ENCODE data around the gene LIN7A.

Gene LIN7A

GRCh38 chr12:80937391-80938238, at the start of gene LIN7A:
Gene LIN7A, minus strand, starts transcription at chr12:80937934. Its CDS starts 212 bp downstream, at chr12:80937722.
- no peak for DNase-seq (ENCODE audit: extremely low read depth in 1 of 2, low read depth in 1 of 2)

GRCh38 chr12:80986224-80986623, 48.5 kb upstream of the LIN7A start:
- no peak for DNase-seq (ENCODE audit: extremely low read depth in 1 of 2, low read depth in 1 of 2)

- DNase-seq (ENCODE audit: extremely low read depth in 1 of 2, low read depth in 1 of 2): no peak
Observed at GRCh38 chr12:80979816-80980215, 42.1 kb upstream of the LIN7A start.

- DNase-seq (ENCODE audit: extremely low read depth in 1 of 2, low read depth in 1 of 2): no peak
Observed at GRCh38 chr12:80979251-80979650, 41.5 kb upstream of the LIN7A start.

GRCh38 chr12:80977346-80977745, 39.6 kb upstream of the LIN7A start:
- DNase-seq (ENCODE audit: extremely low read depth in 1 of 2, low read depth in 1 of 2): no peak

GRCh38 chr12:80968326-80968725, 30.6 kb upstream of the LIN7A start:
- no peak for DNase-seq (ENCODE audit: extremely low read depth in 1 of 2, low read depth in 1 of 2)

DNA sequence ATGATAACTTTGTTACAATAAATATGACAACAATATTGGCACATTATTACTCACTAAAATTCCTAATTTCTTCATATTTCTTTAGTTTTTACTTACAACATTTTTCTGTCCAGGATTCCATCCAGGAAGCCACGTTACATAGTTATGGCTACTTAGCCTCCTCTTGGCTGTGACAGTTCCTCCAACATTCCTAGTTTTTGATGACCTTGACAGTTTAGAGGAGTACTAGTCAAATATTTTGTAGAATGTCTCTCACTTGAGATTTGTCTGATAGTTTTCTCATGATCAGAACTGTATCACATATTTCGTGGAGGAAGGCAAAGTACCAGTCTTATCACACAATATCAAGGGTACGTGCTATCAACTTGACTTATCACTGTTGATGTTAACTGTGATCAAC, 29.8 kb upstream of the LIN7A start:
- no peak for DNase-seq (ENCODE audit: extremely low read depth in 1 of 2, low read depth in 1 of 2)

- no peak for DNase-seq (ENCODE audit: extremely low read depth in 1 of 2, low read depth in 1 of 2)
Observed at GRCh38 chr12:80966001-80966400, 28.3 kb upstream of the LIN7A start.

DNA sequence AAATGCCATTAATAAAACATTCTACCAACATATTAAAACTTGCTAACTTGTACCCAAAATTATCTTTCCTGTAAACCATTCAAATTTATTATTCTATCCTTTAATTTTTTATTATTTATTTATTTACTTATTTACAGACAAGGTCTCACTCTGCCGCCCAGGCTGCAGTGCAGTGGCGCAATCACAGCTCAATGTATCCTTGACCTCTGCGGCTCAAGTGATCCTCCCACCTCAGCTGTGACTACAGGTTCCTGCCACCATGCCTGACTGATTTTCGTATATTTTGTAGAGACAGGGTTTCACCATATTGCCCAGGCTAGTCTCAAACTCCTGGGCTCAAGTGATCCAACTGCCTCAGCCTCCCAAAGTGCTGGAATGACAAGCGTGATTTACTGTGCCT, 20.4 kb upstream of the LIN7A start:
- DNase-seq (ENCODE audit: extremely low read depth in 1 of 2, low read depth in 1 of 2): no peak

GRCh38 chr12:80954857-80955520, 17.3 kb upstream of the LIN7A start:
- DNase-seq (ENCODE audit: extremely low read depth in 1 of 2, low read depth in 1 of 2): no peak

DNA sequence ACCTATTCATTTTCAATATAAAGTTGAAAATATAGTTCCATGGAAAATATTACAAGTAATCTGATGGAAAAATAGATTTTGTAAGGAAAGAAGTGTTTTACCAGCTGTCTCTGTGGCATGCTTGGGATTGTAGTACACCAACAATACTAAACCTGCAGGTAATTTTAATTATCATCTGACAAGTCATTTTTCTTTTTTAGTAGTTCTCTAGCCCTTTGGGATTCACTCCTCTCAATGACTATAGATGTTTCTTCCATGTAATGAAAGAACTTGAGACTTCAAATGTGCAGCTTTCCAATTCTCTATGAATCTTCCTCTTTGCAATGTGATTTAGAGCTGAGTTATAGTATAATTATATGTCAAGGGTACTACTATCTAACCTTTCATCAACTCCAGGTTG, 14.7 kb upstream of the LIN7A start:
- no peak for DNase-seq (ENCODE audit: extremely low read depth in 1 of 2, low read depth in 1 of 2)

DNA sequence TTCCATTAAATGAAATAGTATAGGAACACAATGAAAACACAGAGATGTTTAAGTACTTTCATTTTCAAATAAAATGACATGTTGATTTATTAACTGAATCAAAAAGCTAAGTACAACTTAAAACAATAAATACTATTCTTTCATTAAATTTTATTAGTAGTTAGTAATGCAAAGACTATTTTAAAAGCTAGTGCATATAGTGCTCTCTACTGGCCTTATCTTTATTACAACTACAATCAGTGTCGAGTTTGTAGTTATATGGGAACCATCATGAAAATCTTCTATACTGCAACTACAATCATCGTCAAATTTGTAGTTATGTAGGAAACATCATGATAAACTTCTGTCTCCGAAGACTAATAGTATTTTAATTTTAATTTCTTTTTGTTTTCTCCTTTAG, 8.9 kb upstream of the LIN7A start:
- DNase-seq (ENCODE audit: extremely low read depth in 1 of 2, low read depth in 1 of 2): no peak

- DNase-seq (ENCODE audit: extremely low read depth in 1 of 2, low read depth in 1 of 2): no peak
Observed at GRCh38 chr12:80943338-80943737, 5.6 kb upstream of the LIN7A start.

DNA sequence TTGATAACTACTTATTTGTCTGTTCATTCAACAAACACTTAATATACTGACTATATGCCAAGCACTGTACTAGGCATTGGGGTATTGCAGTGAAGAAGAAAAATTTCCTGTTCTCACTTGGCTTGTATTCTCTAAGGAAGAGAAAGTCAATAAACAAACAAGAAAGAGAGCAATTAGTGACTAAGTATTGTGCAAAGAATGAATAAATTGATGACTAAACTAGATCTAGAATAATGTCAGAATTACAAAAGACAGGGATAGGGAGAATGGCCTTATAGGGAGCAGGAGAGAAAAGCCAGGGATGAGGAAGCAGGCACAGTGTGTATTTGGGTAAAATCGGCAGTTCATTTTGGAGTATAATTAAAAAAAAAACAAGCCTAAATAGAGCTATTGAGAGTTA, 4.2 kb upstream of the LIN7A start:
- no peak for DNase-seq (ENCODE audit: extremely low read depth in 1 of 2, low read depth in 1 of 2)

GRCh38 chr12:80939231-80939950, 1.7 kb upstream of the LIN7A start:
- no peak for DNase-seq (ENCODE audit: extremely low read depth in 1 of 2, low read depth in 1 of 2)

DNA sequence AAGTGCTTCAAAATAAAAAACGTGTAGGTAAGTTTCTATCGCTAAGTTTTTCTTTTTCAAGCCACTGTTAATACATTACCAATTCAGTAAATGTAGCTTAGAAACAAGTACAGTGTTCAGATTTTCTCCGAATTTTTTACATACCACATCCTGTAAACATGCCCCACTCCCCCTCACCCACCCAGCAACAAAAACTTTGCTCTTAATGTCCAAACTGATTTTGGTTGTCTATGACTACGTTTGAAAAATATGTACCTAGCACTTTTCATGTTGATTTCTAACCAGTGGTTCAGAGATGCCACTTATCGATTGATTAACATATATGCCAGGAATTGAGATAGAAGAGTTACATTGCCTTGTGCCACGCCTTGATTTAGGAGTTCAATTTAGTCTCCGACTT, 663 bp upstream of the LIN7A start:
- DNase-seq (ENCODE audit: extremely low read depth in 1 of 2, low read depth in 1 of 2): no peak

DNA sequence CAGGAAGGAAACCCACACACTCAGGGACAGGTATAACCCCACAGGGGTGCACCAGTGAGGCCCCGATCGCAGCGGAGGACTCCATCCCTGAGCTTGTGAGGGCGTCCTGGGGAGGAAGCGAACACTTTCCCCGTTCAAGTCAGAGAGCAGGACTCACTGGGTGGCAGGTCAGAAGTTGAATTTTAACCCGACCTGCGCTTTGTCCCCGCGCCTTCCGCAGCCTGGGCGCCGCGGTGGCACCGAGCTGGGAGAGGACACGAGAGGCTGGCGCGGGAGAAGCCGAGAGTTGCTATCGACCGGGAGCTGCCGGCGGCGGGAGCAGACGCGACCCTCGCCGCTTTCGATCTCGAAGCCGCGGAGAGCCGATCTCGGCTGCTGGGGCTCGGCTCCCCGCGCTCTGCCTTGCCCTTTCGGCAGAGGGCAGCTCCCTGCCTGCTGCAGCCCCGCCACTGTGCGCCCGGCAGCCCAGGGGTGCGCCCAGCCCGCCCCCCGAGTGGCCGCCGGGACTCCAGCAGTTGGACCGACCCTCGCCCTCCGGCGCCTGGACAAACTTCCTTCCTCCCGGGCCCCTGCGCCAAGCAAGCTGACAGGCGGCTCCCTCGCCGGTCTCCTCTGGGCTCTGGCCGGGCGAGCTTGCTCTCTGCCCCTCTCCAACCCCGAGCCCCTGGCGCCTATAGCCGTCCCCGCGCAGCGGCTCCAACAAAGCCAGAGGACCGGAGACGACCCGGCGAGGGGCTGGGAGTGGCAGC, 918 bp downstream of the LIN7A start:
- DNase-seq (ENCODE audit: extremely low read depth in 1 of 2, low read depth in 1 of 2): no peak

- no peak for DNase-seq (ENCODE audit: extremely low read depth in 1 of 2, low read depth in 1 of 2)
Observed at GRCh38 chr12:80936353-80936641, 1.4 kb downstream of the LIN7A start.

DNA sequence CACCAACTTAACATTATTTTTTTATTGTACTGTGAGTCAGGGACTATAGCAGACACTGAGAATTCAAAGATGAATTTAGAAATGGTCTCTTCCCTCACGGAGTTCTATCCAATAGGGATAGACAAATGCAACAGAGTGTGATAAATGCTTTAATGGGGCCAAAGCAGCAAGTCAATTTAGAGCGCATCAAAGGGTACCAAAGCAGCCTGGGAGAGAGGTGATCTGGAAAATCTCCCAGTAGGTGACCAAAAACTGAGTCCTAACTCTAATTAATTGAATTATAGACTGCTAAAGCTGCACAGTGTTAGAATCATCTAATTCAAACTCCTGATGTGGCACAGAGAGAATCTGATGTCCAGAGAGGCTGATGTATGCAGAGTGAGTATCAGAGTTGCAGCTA, 2.6 kb downstream of the LIN7A start:
- DNase-seq (ENCODE audit: extremely low read depth in 1 of 2, low read depth in 1 of 2): no peak

GRCh38 chr12:80925983-80926382, 11.8 kb downstream of the LIN7A start:
- no peak for DNase-seq (ENCODE audit: extremely low read depth in 1 of 2, low read depth in 1 of 2)

DNA sequence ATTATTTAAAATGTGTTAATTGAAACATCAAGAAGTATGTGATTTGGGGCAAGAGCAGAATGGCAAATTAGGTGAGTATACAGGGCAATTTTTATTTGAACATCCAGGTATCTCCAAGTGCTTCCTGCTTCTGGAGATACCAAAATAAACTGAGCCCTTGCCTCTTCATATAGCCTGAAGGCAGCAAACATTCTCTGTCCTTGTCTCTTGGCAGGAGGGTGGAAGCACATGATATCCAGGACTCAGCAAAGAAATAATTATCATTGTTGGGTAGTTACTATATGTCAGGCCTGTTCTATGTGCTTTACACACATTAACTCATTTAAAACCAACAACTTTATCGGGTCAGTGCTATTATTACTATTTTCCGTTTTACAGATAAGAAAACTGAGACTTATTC, 12.5 kb downstream of the LIN7A start:
- no peak for DNase-seq (ENCODE audit: extremely low read depth in 1 of 2, low read depth in 1 of 2)

All from activated CD8-positive, alpha-beta memory T cell treated with anti-CD3 and anti-CD28 coated beads for 1 hour (primary cell).